ENCODE data around the gene APOF. TPM values are rescaled to one million over a fixed set of nuclear protein-coding genes. Genes with fewer than 3 reads are reported as not detected.

APOF gene
- total and polyA plus RNA-seq, 9 of the 15 experiments (the other 6 are each of a cell fraction or from before 2014, with no cell fraction given) = 0.09 to 0.15 (median 0.12) TPM; not detected in 5

- TF ChIP-seq GABPB2 (CRISPR knock-in tag; conservative IDR thresholded peaks at IDR 0.05) (no peak), ZNF512 (tag; IDR thresholded peaks at IDR 0.05) (no peak), SNRNP70 (optimal IDR thresholded peaks at IDR 0.05; ENCODE audit: low read depth, low read length) (no peak), NELFE (IDR thresholded peaks at IDR 0.05; ENCODE audit: insufficient read depth, insufficient read length) (no peak), ZNF699 (CRISPR knock-in tag; IDR thresholded peaks at IDR 0.05; ENCODE audit: insufficient replicate concordance) (no peak), ARID1B (IDR thresholded peaks at IDR 0.05) (peak; percentile 30; the same call in 1 of the 2 replicates), KDM4B (IDR thresholded peaks at IDR 0.05; ENCODE audit: borderline replicate concordance in 2 of 2, low read depth in 1 of 2) (no peak), C11orf30 (IDR thresholded peaks at IDR 0.05; ENCODE audit: low read depth) (0 out of 2 replicates have a peak, but pooled peaks have one; percentile 48), KLF10 (CRISPR knock-in tag; IDR thresholded peaks at IDR 0.05) (no peak), PHF20 (IDR thresholded peaks at IDR 0.05; ENCODE audit: partially characterized antibody) (no peak), E2F8 (IDR thresholded peaks at IDR 0.05; ENCODE audit: low read depth, partially characterized antibody) (peak; percentile 76), GTF2E2 (tag; IDR thresholded peaks at IDR 0.05) (no peak; the same call in 1 of the 2 replicates), MCM7 (IDR thresholded peaks at IDR 0.05) (no peak), MYNN (IDR thresholded peaks at IDR 0.05) (peak; percentile 67), MYNN (CRISPR knock-in tag; IDR thresholded peaks at IDR 0.05) (no peak), HDAC3 (IDR thresholded peaks at IDR 0.05; ENCODE audit: borderline replicate concordance, partially characterized antibody) (no peak), ZNF830 (CRISPR knock-in tag; IDR thresholded peaks at IDR 0.05) (no peak), TCF7 (IDR thresholded peaks at IDR 0.05; ENCODE audit: borderline replicate concordance) (no peak), FOXA3 (CRISPR knock-in tag; conservative IDR thresholded peaks at IDR 0.05 in 1 of 2, IDR thresholded peaks at IDR 0.05 in 1 of 2) (no peak), SMAD4 (CRISPR knock-in tag; conservative IDR thresholded peaks at IDR 0.05) (no peak), ZNF224 (CRISPR knock-in tag; IDR thresholded peaks at IDR 0.05) (no peak), ETV1 (tag; conservative IDR thresholded peaks at IDR 0.05; ENCODE audit: low read depth) (peak; percentile 77), ZNF449 (CRISPR knock-in tag; IDR thresholded peaks at IDR 0.05) (no peak), MEF2D (tag; conservative IDR thresholded peaks at IDR 0.05; ENCODE audit: low read depth) (no peak)
Observed at GRCh38 chr12:56359851-56360767, 2.5 kb downstream of the APOF start, which contains the start of gene STAT2 (continued).

Data from K562 (cell line).